ENCODE measurements around the gene MOCS2. TPM values are rescaled to one million over a fixed set of nuclear protein-coding genes. Genes with fewer than 3 reads are reported as not detected.

MOCS2 gene, protein sequence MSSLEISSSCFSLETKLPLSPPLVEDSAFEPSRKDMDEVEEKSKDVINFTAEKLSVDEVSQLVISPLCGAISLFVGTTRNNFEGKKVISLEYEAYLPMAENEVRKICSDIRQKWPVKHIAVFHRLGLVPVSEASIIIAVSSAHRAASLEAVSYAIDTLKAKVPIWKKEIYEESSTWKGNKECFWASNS
- total RNA-seq (10 to 100 TPM; 11.2 to 15.2 TPM), total RNA-seq (15.2 to 34.2 reads per million in 2 donors)

DNA sequence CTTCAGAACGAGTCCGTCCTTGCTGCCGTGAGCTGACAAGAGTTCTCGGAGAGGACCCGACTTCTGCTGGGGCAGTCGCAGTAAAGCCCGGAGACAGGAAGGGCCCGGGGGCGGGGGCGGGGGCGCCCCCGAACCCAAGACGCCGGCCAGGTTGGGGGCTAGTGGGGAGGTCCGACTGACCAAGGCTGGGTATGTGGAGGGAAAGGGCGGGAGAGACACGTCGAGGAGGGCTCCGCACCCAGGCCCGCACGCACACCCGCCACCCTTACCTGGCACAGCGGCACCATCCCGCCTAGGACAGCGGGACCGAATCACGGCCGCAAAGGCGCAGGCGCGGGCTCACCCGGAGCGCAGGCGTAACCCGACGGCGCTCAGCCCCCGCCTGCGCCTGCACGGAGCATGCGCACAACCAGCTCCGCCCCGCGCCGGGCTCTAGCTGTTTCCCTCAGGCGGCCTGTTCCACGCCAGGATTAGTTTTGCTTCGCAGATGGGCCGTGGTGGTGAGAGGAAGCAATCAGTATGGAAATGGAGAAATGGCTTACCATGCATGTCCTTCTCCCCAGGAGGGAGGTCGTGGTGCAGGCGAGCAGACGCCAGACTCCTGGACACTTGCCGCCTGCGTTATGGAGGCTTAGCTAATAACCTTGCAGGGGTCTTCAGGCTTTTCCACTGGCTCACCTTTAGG is at the start of gene MOCS2:
TSS of gene MOCS2 (minus strand) at position 315 of the 685 bp plus-strand sequence. CDS start 2,583 bp downstream, outside the sequence.
- DNase-seq (peak; percentile 87 to 91 (median 88)), ATAC-seq (peak; percentile 98)
- Mint-ChIP-seq H3K27me3 (no peaks in the 10 kb centered on the region), H3K4me3 (peak within 1 kb of the TSS; percentile 96), H3K4me1 (peaks cover 33% of the 10 kb centered on the region), H3K36me3 (ENCODE audit: low read depth) (no peaks in the 10 kb centered on the region), H3K27ac (peak within 1 kb of the TSS; percentile 96)
- H3K9me3 ChIP-seq (ENCODE audit: control insufficient read depth, low read length, poor library complexity, severe bottlenecking), result no peaks in the 10 kb centered on the region

DNA sequence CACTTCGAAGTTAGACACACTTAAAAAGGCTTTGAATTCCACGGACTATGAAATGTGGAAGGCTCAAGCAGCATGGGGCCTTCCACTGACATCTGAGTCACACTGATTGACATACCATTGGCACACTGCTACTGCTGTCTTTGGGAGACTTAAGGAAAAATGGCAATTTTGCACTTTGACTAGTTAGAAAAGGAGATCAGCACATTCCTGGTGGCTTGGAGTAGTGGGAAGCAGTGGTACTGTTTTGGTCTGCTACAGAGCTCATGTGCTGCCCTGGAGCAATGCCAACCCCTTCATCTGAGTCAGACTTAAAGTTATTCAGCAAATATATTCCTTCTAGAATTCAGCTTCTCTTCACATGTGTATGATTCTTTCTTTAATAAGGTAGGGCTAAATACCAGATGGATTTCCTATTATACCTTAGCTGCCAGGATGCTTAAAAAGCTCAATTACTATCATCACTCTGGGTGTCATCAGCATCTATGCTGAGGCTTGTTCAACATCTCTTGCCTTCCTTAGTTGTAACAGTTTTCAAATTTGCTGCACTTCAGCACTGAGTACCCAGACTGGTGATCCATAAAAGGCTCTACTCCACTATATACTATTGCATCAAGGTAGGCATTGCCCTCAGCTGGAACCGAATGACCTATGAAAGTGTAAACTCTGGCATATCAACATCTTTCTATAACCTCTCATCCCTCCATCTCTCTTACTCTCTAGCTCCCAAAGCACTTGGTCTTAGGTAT is 42.3 kb upstream of the MOCS2 start:
- H3K4me1 Mint-ChIP-seq, result no peaks in the 10 kb centered on the region
- H3K4me3 Mint-ChIP-seq, result no peak overlapping the region
- no peak for ATAC-seq

DNA sequence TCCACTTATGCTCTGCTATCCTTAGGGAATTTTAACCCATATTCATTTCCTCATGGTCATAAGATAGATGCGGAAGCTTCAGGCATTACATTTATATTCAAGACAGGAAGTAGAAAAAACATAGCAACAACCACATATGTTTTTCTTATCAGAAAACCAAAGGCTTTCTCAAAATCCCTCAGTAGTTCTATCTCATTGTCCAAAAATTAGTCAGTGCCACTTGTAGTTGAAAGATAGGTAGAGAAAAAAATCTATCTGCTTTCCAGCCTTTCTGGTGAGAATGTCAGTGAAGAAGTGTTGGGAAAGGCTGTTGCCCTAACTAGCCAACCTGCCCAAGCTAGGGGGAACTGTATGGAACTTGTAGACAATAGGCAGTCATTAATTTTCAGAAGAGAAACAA is 23.5 kb upstream of the MOCS2 start:
- H3K27me3 Mint-ChIP-seq, result no peaks in the 10 kb centered on the region
- H3K9me3 ChIP-seq (ENCODE audit: control insufficient read depth, low read length, poor library complexity, severe bottlenecking), result no peaks in the 10 kb centered on the region
- peaks cover 3% of the 10 kb centered on the region for H3K36me3 Mint-ChIP-seq (ENCODE audit: low read depth)
- ATAC-seq (no peak), DNase-seq (no peak)
- H3K4me1 Mint-ChIP-seq, result peaks cover 4% of the 10 kb centered on the region
- no peak overlapping the region for H3K4me3 Mint-ChIP-seq
- H3K27ac Mint-ChIP-seq, result no peak overlapping the region

More for the DNA sequence above, 42.3 kb upstream of the MOCS2 start:
- Mint-ChIP-seq H3K27ac (no peak overlapping the region), H3K27me3 (peaks cover 14% of the 10 kb centered on the region), H3K36me3 (ENCODE audit: low read depth) (no peaks in the 10 kb centered on the region)
- no peaks in the 10 kb centered on the region for H3K9me3 ChIP-seq (ENCODE audit: control insufficient read depth, low read length, poor library complexity, severe bottlenecking)
- DNase-seq, result no peak

DNA sequence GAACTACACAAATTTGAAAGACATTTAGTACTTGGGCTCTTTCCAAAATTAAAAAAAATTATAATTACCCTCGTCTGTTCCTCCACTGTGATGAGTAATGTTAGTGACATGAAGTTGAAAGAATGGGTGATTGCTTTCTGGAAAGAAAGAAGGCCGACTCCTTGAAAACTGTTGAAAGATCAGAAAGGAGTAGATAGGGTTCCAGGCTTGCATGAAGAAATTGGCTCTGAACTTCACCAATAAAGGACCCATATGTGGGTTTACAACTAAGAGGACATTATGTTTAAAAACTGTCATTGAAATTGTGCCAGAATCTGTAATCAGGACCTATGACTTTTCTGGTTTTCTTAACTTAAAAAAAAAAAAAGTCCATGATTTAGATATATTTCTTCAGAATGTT is 20.7 kb upstream of the MOCS2 start:
- DNase-seq (no peak), ATAC-seq (no peak)
- Mint-ChIP-seq H3K4me3 (no peak overlapping the region), H3K27me3 (peaks cover 6% of the 10 kb centered on the region), H3K36me3 (ENCODE audit: low read depth) (no peaks in the 10 kb centered on the region), H3K4me1 (peaks cover 7% of the 10 kb centered on the region), H3K27ac (no peak overlapping the region)
- no peaks in the 10 kb centered on the region for H3K9me3 ChIP-seq (ENCODE audit: control insufficient read depth, low read length, poor library complexity, severe bottlenecking)

DNA sequence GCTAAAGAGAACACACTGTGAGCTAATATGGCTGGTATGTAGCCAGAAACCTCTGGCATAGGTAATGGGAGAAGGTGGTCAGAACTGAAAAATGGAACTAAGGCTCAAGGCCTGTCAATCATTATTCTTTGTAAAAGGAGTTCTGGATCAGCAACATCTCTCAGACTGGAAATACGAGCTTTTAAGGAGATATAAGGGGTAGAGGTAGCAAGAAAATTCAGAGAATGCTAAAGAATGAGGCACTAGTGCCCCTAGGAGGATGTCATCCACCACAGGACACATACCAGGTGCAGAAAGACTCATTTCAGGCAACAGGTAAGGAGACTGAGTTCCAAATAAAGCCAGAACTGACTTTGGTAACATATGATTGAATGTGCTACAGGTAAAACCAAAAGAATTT is 18.9 kb upstream of the MOCS2 start:
- Mint-ChIP-seq H3K4me1 (peaks cover 7% of the 10 kb centered on the region), H3K36me3 (ENCODE audit: low read depth) (no peaks in the 10 kb centered on the region), H3K4me3 (no peak overlapping the region), H3K27me3 (peaks cover 6% of the 10 kb centered on the region), H3K27ac (no peak overlapping the region)
- no peaks in the 10 kb centered on the region for H3K9me3 ChIP-seq (ENCODE audit: control insufficient read depth, low read length, poor library complexity, severe bottlenecking)
- DNase-seq (no peak), ATAC-seq (no peak)

DNA sequence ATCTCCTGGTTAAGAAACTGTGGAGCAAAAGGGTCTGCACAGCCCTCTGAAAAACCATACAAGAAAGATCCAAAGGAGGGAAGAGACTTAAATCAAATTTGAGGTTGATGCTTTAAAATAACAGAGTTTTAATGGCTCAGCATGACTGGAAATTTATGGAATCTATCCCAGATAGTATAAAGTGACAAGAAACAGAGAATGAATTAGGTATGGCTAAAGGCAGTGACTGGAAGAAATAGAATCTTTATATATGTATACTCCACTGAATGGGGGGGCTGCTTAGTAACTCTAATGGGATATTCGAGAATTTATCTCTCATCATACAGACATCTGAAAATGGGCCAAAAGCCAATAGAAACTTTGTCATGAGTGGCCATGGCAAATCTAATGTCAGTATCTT is 17.6 kb upstream of the MOCS2 start:
- peaks cover 3% of the 10 kb centered on the region for H3K4me1 Mint-ChIP-seq
- peaks cover 17% of the 10 kb centered on the region for H3K27me3 Mint-ChIP-seq
- no peak for DNase-seq
- H3K9me3 ChIP-seq (ENCODE audit: control insufficient read depth, low read length, poor library complexity, severe bottlenecking), result no peaks in the 10 kb centered on the region
- no peaks in the 10 kb centered on the region for H3K36me3 Mint-ChIP-seq (ENCODE audit: low read depth)
- no peak overlapping the region for H3K4me3 Mint-ChIP-seq
- no peak overlapping the region for H3K27ac Mint-ChIP-seq
- ATAC-seq, result no peak

DNA sequence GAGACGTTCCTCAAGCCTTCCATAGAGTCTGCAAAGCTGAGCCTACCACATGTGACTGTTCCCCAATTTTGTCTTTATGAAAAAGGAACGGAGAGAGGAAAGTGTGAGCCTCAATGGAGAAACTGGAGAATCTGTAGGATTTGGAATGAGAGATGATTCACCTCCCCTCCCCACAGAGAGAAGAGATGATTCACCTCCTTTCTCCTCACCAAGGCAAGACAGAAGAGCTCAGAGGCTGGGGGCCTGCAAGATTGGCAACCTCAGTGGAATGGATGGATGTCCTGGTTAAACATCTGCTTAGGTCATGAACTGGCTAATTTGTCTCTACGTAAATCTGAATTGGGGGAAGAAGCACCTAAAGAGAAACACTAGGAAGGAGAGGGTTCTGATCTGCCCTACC is 17.0 kb upstream of the MOCS2 start:
- ATAC-seq (no peak), DNase-seq (no peak)
- Mint-ChIP-seq H3K4me1 (peaks cover 3% of the 10 kb centered on the region), H3K36me3 (ENCODE audit: low read depth) (no peaks in the 10 kb centered on the region), H3K4me3 (no peak overlapping the region), H3K27ac (no peak overlapping the region), H3K27me3 (peaks cover 17% of the 10 kb centered on the region)
- no peaks in the 10 kb centered on the region for H3K9me3 ChIP-seq (ENCODE audit: control insufficient read depth, low read length, poor library complexity, severe bottlenecking)

DNA sequence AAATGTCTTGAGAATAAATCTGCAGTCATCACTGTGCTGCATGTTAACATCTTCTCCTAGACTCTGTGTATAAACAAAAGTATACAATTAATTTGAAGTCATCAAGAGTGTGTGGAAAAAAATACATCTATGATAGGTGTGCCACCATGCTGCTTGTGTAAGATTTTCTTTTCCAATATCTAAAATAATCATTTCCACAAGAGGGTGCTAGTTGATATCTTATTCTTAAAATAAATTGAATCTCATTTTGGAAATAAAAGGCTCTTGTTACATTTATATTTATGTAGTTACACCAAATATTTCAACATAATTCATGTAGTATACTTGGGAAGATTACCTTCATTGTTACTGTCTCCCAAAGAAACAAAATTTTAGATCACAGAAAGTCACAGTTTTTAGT is 14.1 kb upstream of the MOCS2 start:
- no peak overlapping the region for H3K4me3 Mint-ChIP-seq
- peaks cover 7% of the 10 kb centered on the region for H3K4me1 Mint-ChIP-seq

DNA sequence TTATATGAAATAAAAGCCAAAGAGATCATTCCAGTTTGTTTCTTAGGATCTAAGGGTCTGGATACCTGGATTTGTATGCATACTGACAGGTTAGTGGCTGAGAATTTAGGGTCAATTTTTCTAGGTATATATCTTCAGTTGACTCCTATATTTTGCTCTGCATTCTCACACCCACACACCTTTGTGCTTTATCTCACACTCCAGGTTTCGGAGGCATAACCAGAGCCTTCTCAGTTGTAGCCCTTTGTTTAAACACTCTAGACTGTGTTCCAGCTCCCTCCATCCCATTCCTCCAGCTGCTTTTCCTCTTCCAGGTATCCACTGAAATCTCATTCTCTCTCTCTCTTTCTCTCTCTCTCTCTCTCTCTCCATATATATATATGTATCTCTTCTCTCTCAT is 10.6 kb upstream of the MOCS2 start:
- Mint-ChIP-seq H3K27me3 (peaks cover 27% of the 10 kb centered on the region), H3K4me1 (peaks cover 4% of the 10 kb centered on the region), H3K4me3 (no peak overlapping the region)

More for the DNA sequence above, 14.1 kb upstream of the MOCS2 start:
- no peaks in the 10 kb centered on the region for H3K9me3 ChIP-seq (ENCODE audit: control insufficient read depth, low read length, poor library complexity, severe bottlenecking)
- Mint-ChIP-seq H3K27ac (no peak overlapping the region), H3K27me3 (peaks cover 27% of the 10 kb centered on the region), H3K36me3 (ENCODE audit: low read depth) (no peaks in the 10 kb centered on the region)
- DNase-seq, result no peak
- no peak for ATAC-seq

DNA sequence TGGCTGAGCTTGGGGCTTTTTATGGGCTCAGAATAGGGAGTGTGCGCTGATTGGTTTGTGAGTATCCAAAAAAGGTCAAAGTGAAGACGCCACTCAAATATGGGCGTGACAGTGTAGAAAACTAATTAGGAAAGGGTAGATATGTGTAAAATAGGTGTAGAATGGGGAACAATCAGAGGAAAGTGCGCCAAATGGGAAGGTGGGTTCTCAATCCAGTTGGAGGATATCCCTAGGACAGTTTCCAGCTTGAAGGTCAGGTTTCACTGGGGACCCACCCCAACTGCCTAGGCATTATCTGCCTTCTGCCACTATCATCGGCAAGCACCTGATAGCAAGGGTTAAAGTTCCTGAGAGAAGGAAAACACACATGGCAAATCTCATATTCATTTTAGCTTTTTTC is 9.3 kb upstream of the MOCS2 start:
- Mint-ChIP-seq H3K27ac (no peak overlapping the region), H3K36me3 (ENCODE audit: low read depth) (peaks cover 2% of the 10 kb centered on the region), H3K4me1 (peaks cover 4% of the 10 kb centered on the region), H3K4me3 (no peak overlapping the region), H3K27me3 (peaks cover 27% of the 10 kb centered on the region)
- ATAC-seq (no peak), DNase-seq (no peak)
- H3K9me3 ChIP-seq (ENCODE audit: control insufficient read depth, low read length, poor library complexity, severe bottlenecking), result no peaks in the 10 kb centered on the region

More for the DNA sequence above, 10.6 kb upstream of the MOCS2 start:
- Mint-ChIP-seq H3K27ac (no peak overlapping the region), H3K36me3 (ENCODE audit: low read depth) (peaks cover 2% of the 10 kb centered on the region)
- ATAC-seq (no peak), DNase-seq (no peak)
- H3K9me3 ChIP-seq (ENCODE audit: control insufficient read depth, low read length, poor library complexity, severe bottlenecking), result no peaks in the 10 kb centered on the region

DNA sequence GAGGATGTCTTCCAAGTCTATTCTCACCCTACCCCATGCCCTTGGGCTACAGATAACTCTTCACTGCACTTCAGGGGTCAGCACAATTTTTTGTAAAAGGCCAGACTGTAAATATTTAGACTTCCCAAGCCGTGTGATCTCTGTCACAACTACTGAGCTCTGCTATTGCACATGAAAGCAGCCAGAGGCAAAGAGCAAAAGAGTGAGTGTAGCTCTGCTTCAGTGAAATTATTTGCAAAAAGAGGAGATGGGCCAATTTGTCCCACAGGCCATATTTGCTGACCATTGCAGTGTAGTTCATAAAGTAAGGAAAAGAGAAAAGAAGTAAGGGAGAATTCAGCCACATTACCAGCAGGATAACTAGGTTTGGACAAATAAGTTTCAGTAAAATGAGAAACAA is 7.0 kb upstream of the MOCS2 start:
- Mint-ChIP-seq H3K27ac (no peak overlapping the region), H3K4me1 (peaks cover 4% of the 10 kb centered on the region), H3K36me3 (ENCODE audit: low read depth) (peaks cover 2% of the 10 kb centered on the region), H3K4me3 (no peak overlapping the region), H3K27me3 (peaks cover 16% of the 10 kb centered on the region)
- no peaks in the 10 kb centered on the region for H3K9me3 ChIP-seq (ENCODE audit: control insufficient read depth, low read length, poor library complexity, severe bottlenecking)
- DNase-seq, result no peak
- ATAC-seq, result no peak

DNA sequence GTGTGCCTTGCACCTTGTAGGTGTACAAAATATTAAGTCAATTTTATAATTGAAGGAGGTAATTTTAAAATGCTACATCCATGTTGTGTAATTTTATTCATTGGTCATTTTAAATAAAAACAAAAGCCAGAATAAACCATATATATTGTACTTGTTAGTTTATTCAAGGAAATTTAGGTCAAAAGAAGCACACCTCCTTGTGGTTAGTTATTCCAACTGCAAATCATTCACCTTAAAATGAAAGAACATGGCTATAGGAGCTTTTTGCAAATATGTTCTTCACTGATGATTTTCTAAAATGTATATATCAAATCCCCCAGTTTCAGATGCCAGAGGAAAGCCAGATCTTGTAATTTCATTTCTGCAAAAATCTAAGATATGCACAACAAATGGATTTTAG is 5.4 kb upstream of the MOCS2 start:
- Mint-ChIP-seq H3K27me3 (peaks cover 9% of the 10 kb centered on the region), H3K4me1 (peaks cover 13% of the 10 kb centered on the region), H3K36me3 (ENCODE audit: low read depth) (peaks cover 2% of the 10 kb centered on the region), H3K4me3 (no peak overlapping the region), H3K27ac (no peak overlapping the region)
- H3K9me3 ChIP-seq (ENCODE audit: control insufficient read depth, low read length, poor library complexity, severe bottlenecking), result no peaks in the 10 kb centered on the region
- DNase-seq, result no peak
- no peak for ATAC-seq

DNA sequence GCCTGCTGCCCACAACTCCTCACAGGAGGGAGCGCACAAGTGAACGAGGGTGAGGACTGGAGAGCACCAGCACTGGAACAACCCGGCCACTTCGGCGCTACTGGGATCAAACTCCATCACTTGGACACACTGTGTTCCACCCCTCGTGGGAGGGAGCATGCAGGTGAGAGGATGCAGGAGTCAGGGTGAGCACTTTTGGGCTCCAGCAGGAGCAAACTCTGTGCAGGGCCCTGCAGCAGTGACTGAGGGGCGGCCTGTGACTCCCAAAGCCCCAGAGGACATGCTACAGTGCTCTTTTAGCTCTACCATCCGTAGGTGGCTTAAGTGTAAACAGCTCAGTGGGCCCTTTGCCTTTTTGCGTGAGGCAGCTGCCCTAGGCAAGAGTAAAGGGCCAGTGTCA is 4.4 kb upstream of the MOCS2 start:
- Mint-ChIP-seq H3K4me3 (no peak overlapping the region), H3K36me3 (ENCODE audit: low read depth) (peaks cover 2% of the 10 kb centered on the region), H3K27ac (no peak overlapping the region), H3K27me3 (peaks cover 6% of the 10 kb centered on the region), H3K4me1 (peaks cover 14% of the 10 kb centered on the region)
- DNase-seq (no peak), ATAC-seq (no peak)
- no peaks in the 10 kb centered on the region for H3K9me3 ChIP-seq (ENCODE audit: control insufficient read depth, low read length, poor library complexity, severe bottlenecking)
